ENCODE results near the gene PYROXD2.

Gene PYROXD2

DNA sequence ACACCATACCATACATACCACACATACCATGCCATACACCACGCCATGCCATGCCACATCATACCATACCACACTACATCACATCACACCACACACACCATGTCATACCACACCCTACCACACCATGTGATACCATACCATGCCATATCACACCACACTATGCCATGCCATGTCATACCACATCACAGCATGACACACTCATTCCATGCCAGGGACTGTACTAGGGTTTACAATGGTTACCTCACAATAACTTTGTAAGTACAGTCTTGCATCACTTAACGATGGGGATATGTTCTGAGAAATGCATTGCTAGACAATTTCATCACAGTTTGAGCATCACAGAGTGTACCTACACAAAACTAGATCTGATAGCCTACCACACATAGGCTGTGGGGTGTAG lies 14.5 kb downstream of the PYROXD2 start:
- H3K9me3 ChIP-seq (replicated peaks; ENCODE audit: insufficient read depth, low read length), result no peaks in the 10 kb centered on the region
- H2AFZ ChIP-seq (ENCODE audit: low read length), result no peak overlapping the region
- H3K79me2 ChIP-seq (ENCODE audit: low read length), result no peaks in the 10 kb centered on the region
- H3K27ac ChIP-seq (ENCODE audit: low read length), result no peak overlapping the region
- no peak overlapping the region for H3K9ac ChIP-seq (ENCODE audit: low read length)
- TF ChIP-seq, protein P1, sequence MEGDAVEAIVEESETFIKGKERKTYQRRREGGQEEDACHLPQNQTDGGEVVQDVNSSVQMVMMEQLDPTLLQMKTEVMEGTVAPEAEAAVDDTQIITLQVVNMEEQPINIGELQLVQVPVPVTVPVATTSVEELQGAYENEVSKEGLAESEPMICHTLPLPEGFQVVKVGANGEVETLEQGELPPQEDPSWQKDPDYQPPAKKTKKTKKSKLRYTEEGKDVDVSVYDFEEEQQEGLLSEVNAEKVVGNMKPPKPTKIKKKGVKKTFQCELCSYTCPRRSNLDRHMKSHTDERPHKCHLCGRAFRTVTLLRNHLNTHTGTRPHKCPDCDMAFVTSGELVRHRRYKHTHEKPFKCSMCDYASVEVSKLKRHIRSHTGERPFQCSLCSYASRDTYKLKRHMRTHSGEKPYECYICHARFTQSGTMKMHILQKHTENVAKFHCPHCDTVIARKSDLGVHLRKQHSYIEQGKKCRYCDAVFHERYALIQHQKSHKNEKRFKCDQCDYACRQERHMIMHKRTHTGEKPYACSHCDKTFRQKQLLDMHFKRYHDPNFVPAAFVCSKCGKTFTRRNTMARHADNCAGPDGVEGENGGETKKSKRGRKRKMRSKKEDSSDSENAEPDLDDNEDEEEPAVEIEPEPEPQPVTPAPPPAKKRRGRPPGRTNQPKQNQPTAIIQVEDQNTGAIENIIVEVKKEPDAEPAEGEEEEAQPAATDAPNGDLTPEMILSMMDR (IDR thresholded peaks at IDR 0.05; ENCODE audit: low read length), result no peak
- TF ChIP-seq EZH2phosphoT487 (IDR thresholded peaks at IDR 0.05; ENCODE audit: low read length), result no peak
- TF ChIP-seq EZH2 (optimal IDR thresholded peaks at IDR 0.05; ENCODE audit: low read depth, low read length), result no peak
- no peaks in the 10 kb centered on the region for H3K9me2 ChIP-seq (replicated peaks; ENCODE audit: insufficient read depth, low read length)
- no peaks in the 10 kb centered on the region for H3K27me3 ChIP-seq (replicated peaks; ENCODE audit: insufficient read depth, low read length)
- H3K4me1 ChIP-seq (ENCODE audit: low read length), result peaks cover 9% of the 10 kb centered on the region
- no peak overlapping the region for H3K4me2 ChIP-seq (ENCODE audit: low read depth, low read length)
- no peaks in the 10 kb centered on the region for H4K20me1 ChIP-seq (ENCODE audit: insufficient read depth, low read length)
- H3K4me3 ChIP-seq (ENCODE audit: low read length), result no peak overlapping the region
- DNase-seq, result no peak
- no peaks in the 10 kb centered on the region for H3F3A ChIP-seq (ENCODE audit: insufficient read depth, low read length)
- H3K36me3 ChIP-seq (replicated peaks; ENCODE audit: insufficient read depth, low read length), result no peaks in the 10 kb centered on the region

DNA sequence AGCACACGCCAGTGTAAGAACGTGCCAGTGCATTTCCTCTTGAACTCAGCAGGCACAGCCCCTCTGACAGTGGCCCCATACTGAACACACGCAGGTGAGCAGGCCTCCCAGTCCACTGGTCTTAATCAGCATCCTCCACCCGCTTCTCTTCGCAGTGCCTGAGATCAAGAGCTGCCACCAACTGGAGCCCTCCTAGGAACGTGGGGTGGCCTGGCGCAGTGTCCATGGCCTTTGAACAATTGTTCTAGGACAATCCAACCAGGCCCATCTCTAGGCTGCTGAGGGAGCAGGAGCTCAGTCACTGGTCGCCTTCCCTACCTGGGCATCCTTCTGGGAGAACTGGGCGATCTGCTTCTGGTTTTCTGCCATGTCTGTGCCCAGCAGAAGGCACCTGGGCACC lies 15.2 kb downstream of the PYROXD2 start:
- Histone ChIP-seq H4K20me1 (ENCODE audit: insufficient read depth, low read length) (no peaks in the 10 kb centered on the region), H2AFZ (ENCODE audit: low read length) (no peak overlapping the region), H3K36me3 (replicated peaks; ENCODE audit: insufficient read depth, low read length) (no peaks in the 10 kb centered on the region), H3K9ac (ENCODE audit: low read length) (no peak overlapping the region), H3K9me3 (replicated peaks; ENCODE audit: insufficient read depth, low read length) (no peaks in the 10 kb centered on the region), H3K79me2 (ENCODE audit: low read length) (no peaks in the 10 kb centered on the region), H3F3A (ENCODE audit: insufficient read depth, low read length) (no peaks in the 10 kb centered on the region), H3K4me2 (ENCODE audit: low read depth, low read length) (no peak overlapping the region), H3K9me2 (replicated peaks; ENCODE audit: insufficient read depth, low read length) (no peaks in the 10 kb centered on the region), H3K4me1 (ENCODE audit: low read length) (peaks cover 4% of the 10 kb centered on the region), H3K27ac (ENCODE audit: low read length) (no peak overlapping the region), H3K27me3 (replicated peaks; ENCODE audit: insufficient read depth, low read length) (no peaks in the 10 kb centered on the region), H3K4me3 (ENCODE audit: low read length) (no peak overlapping the region)
- no peak for DNase-seq
- TF ChIP-seq EZH2phosphoT487 (IDR thresholded peaks at IDR 0.05; ENCODE audit: low read length), result no peak
- TF ChIP-seq, protein P1 (IDR thresholded peaks at IDR 0.05; ENCODE audit: low read length), result no peak

GRCh38 chr10:98397089-98397600 lies 17.8 kb downstream of the PYROXD2 start:
- H3K4me3 ChIP-seq (ENCODE audit: low read length), result no peak overlapping the region
- no peaks in the 10 kb centered on the region for H3K27me3 ChIP-seq (replicated peaks; ENCODE audit: insufficient read depth, low read length)
- no peak overlapping the region for H3K4me2 ChIP-seq (ENCODE audit: low read depth, low read length)
- H3K27ac ChIP-seq (ENCODE audit: low read length), result no peak overlapping the region
- H2AFZ ChIP-seq (ENCODE audit: low read length), result no peak overlapping the region
- H3K9ac ChIP-seq (ENCODE audit: low read length), result no peak overlapping the region
- no peaks in the 10 kb centered on the region for H3K79me2 ChIP-seq (ENCODE audit: low read length)
- no peaks in the 10 kb centered on the region for H4K20me1 ChIP-seq (ENCODE audit: insufficient read depth, low read length)
- no peak for DNase-seq
- H3K36me3 ChIP-seq (replicated peaks; ENCODE audit: insufficient read depth, low read length), result no peaks in the 10 kb centered on the region
- H3F3A ChIP-seq (ENCODE audit: insufficient read depth, low read length), result no peaks in the 10 kb centered on the region
- no peaks in the 10 kb centered on the region for H3K4me1 ChIP-seq (ENCODE audit: low read length)
- no peak for TF ChIP-seq EZH2 (optimal IDR thresholded peaks at IDR 0.05; ENCODE audit: low read depth, low read length)
- TF ChIP-seq EZH2phosphoT487 (IDR thresholded peaks at IDR 0.05; ENCODE audit: low read length), result no peak
- TF ChIP-seq, protein P1 (IDR thresholded peaks at IDR 0.05; ENCODE audit: low read length), result no peak
- no peaks in the 10 kb centered on the region for H3K9me3 ChIP-seq (replicated peaks; ENCODE audit: insufficient read depth, low read length)
- H3K9me2 ChIP-seq (replicated peaks; ENCODE audit: insufficient read depth, low read length), result no peaks in the 10 kb centered on the region

Measured in MM.1S (cell line).